Activated T-cell treated with anti-CD3 and anti-CD28 coated beads, Interleukin-2, amount 50 U/mL, for 72 hours (primary cell): ENCODE data around the gene RPS6KC1. TPM values are rescaled to one million over a fixed set of nuclear protein-coding genes. Genes with fewer than 3 reads are reported as not detected.
"Not testable (repeated sequence)": the region's sequence is repeated elsewhere in the genome, so short reads cannot be mapped to it uniquely, and the experiment has no call there.

Experiments
- ATAC-seq, 2 donors: fragments of 150-1000 bp; cut with Tn5 transposase; replicated peaks in 1 of 2; 2 replicates each; pipeline ENCODE4 v1.10.0; 2021; ENCODE audit warnings: moderate library complexity in 2 of 2, mild to moderate bottlenecking in 1 of 2
- DNase-seq, 2 donors: peaks; one replicate each; pipeline ENCODE4 v3.0.0; 2021 to 2022; ENCODE audit warnings: mixed read lengths in 1 of 2
- H3K27ac Mint-ChIP-seq: one replicate; pipeline ENCODE4 v1.8.0; 2022; ENCODE audit warnings: mild to moderate bottlenecking, moderate library complexity, mixed read lengths
- H3K27me3 Mint-ChIP-seq: one replicate; pipeline ENCODE4 v1.8.0; 2022; ENCODE audit warnings: low read depth, mixed read lengths
- H3K36me3 Mint-ChIP-seq, 2 donors: one replicate each; pipeline ENCODE4 v1.8.0; 2022; ENCODE audit warnings: mixed read lengths in 2 of 2, mild to moderate bottlenecking in 1 of 2; ENCODE audit not compliant: insufficient read depth in 2 of 2
- H3K4me1 Mint-ChIP-seq: one replicate; pipeline ENCODE4 v1.8.0; 2022; ENCODE audit warnings: low read depth, mixed read lengths
- H3K4me3 Mint-ChIP-seq, 2 donors: one replicate each; pipeline ENCODE4 v1.8.0; 2022; ENCODE audit warnings: mild to moderate bottlenecking in 2 of 2, mixed read lengths in 2 of 2, moderate library complexity in 2 of 2
- H3K9me3 Mint-ChIP-seq, 2 donors: one replicate each; pipeline ENCODE4 v1.8.0; 2022; ENCODE audit warnings: mixed read lengths in 2 of 2
- total RNA-seq, 2 donors: library from RNA; stranded (reverse); gene quantifications; one replicate each; pipeline ENCODE4 v1.2.3, GENCODE V29; 2022

Gene RPS6KC1
- total RNA-seq, 2 donors from 2014 or later = 11.3 to 12.4 TPM

- peaks cover 0 to 2% of the 10 kb centered on the region in 2 donors for H3K36me3 Mint-ChIP-seq
- H3K27me3 Mint-ChIP-seq = no peaks in the 10 kb centered on the region
- peak in 1 of 2 donors; percentile 36 for ATAC-seq
- H3K9me3 Mint-ChIP-seq = peaks cover 0 to 3% of the 10 kb centered on the region in 2 donors
- H3K27ac Mint-ChIP-seq = no peak overlapping the region
- no peak for DNase-seq
- H3K4me3 Mint-ChIP-seq = no peak overlapping the region
- H3K4me1 Mint-ChIP-seq = no peaks in the 10 kb centered on the region
These were observed 52.6 kb downstream of the RPS6KC1 start for GRCh38 chr1:213103377-213104306.

- DNase-seq (no peak), ATAC-seq (no peak)
- H3K9me3 Mint-ChIP-seq = peaks cover 0 to 3% of the 10 kb centered on the region in 2 donors
- H3K4me3 Mint-ChIP-seq = no peak overlapping the region
- no peak overlapping the region for H3K27ac Mint-ChIP-seq
- no peaks in the 10 kb centered on the region for H3K27me3 Mint-ChIP-seq
- H3K4me1 Mint-ChIP-seq = no peaks in the 10 kb centered on the region
- H3K36me3 Mint-ChIP-seq = peaks cover 0 to 2% of the 10 kb centered on the region in 2 donors
These were observed 53.6 kb downstream of the RPS6KC1 start for GRCh38 chr1:213104604-213105003.

GRCh38 chr1:213106298-213106697 lies 55.3 kb downstream of the RPS6KC1 start:
- no peak overlapping the region for H3K4me3 Mint-ChIP-seq
- no peak overlapping the region for H3K27ac Mint-ChIP-seq
- no peaks in the 10 kb centered on the region for H3K9me3 Mint-ChIP-seq
- H3K27me3 Mint-ChIP-seq = no peaks in the 10 kb centered on the region
- DNase-seq (no peak), ATAC-seq (no peak)
- peaks cover 10% of the 10 kb centered on the region for H3K4me1 Mint-ChIP-seq
- H3K36me3 Mint-ChIP-seq = peaks cover 0 to 2% of the 10 kb centered on the region in 2 donors

- DNase-seq = no peak
- Mint-ChIP-seq H3K36me3 (peaks cover under 1 to 2% of the 10 kb centered on the region in 2 donors), H3K27ac (no peak overlapping the region), H3K9me3 (no peaks in the 10 kb centered on the region), H3K4me1 (peaks cover 11% of the 10 kb centered on the region), H3K4me3 (no peak overlapping the region), H3K27me3 (no peaks in the 10 kb centered on the region)
- no peak for ATAC-seq
These were observed 56.6 kb downstream of the RPS6KC1 start for GRCh38 chr1:213107613-213108012.

GRCh38 chr1:213110349-213111300 lies 59.6 kb downstream of the RPS6KC1 start:
- no peak overlapping the region for H3K4me3 Mint-ChIP-seq
- no peaks in the 10 kb centered on the region for H3K27me3 Mint-ChIP-seq
- no peak overlapping the region for H3K27ac Mint-ChIP-seq
- H3K4me1 Mint-ChIP-seq = peaks cover 11% of the 10 kb centered on the region
- no peak for ATAC-seq
- DNase-seq = no peak
- H3K36me3 Mint-ChIP-seq = peaks cover 2% of the 10 kb centered on the region in 2 donors
- no peaks in the 10 kb centered on the region for H3K9me3 Mint-ChIP-seq

GRCh38 chr1:213111502-213111901 lies 60.5 kb downstream of the RPS6KC1 start:
- Mint-ChIP-seq H3K36me3 (peaks cover 2 to 3% of the 10 kb centered on the region in 2 donors), H3K4me3 (no peak overlapping the region), H3K27me3 (no peaks in the 10 kb centered on the region), H3K9me3 (no peaks in the 10 kb centered on the region), H3K27ac (no peak overlapping the region), H3K4me1 (peaks cover 11% of the 10 kb centered on the region)
- no peak for ATAC-seq
- DNase-seq = no peak

- ATAC-seq, H3K9me3 Mint-ChIP-seq, H3K27ac Mint-ChIP-seq, H3K27me3 Mint-ChIP-seq, H3K36me3 Mint-ChIP-seq, H3K4me3 Mint-ChIP-seq, DNase-seq: not testable (repeated sequence)
- peaks cover 18% of the 10 kb centered on the region for H3K4me1 Mint-ChIP-seq
These were observed 61.7 kb downstream of the RPS6KC1 start for GRCh38 chr1:213112723-213113122.

GRCh38 chr1:213117699-213118180 lies 66.7 kb downstream of the RPS6KC1 start:
- H3K36me3 Mint-ChIP-seq, H3K9me3 Mint-ChIP-seq, H3K27me3 Mint-ChIP-seq, H3K27ac Mint-ChIP-seq, H3K4me3 Mint-ChIP-seq: not testable (repeated sequence)
- DNase-seq = peak; percentile 5 to 25
- H3K4me1 Mint-ChIP-seq = peaks cover 14% of the 10 kb centered on the region
- ATAC-seq = peak; percentile 29 to 53

- no peaks in the 10 kb centered on the region for H3K9me3 Mint-ChIP-seq
- no peak overlapping the region for H3K4me3 Mint-ChIP-seq
- ATAC-seq = no peak
- no peaks in the 10 kb centered on the region for H3K27me3 Mint-ChIP-seq
- peaks cover 0 to 2% of the 10 kb centered on the region in 2 donors for H3K36me3 Mint-ChIP-seq
- no peak overlapping the region for H3K27ac Mint-ChIP-seq
- DNase-seq = no peak
- peaks cover 14% of the 10 kb centered on the region for H3K4me1 Mint-ChIP-seq
These were observed 68.8 kb downstream of the RPS6KC1 start for GRCh38 chr1:213119794-213120193.

GRCh38 chr1:213120386-213120785 lies 69.3 kb downstream of the RPS6KC1 start:
- Mint-ChIP-seq H3K27me3 (no peaks in the 10 kb centered on the region), H3K36me3 (peaks cover 0 to 2% of the 10 kb centered on the region in 2 donors), H3K27ac (peak overlapping the region; percentile 18), H3K9me3 (no peaks in the 10 kb centered on the region), H3K4me3 (no peak overlapping the region), H3K4me1 (peaks cover 14% of the 10 kb centered on the region)
- DNase-seq (no peak), ATAC-seq (no peak)

- H3K4me1 Mint-ChIP-seq = peaks cover 14% of the 10 kb centered on the region
- ATAC-seq (no peak), DNase-seq (no peak)
- H3K27ac Mint-ChIP-seq = no peak overlapping the region
- no peaks in the 10 kb centered on the region for H3K9me3 Mint-ChIP-seq
- H3K36me3 Mint-ChIP-seq = no peaks in the 10 kb centered on the region
- no peak overlapping the region for H3K4me3 Mint-ChIP-seq
- no peaks in the 10 kb centered on the region for H3K27me3 Mint-ChIP-seq
These were observed 69.9 kb downstream of the RPS6KC1 start for GRCh38 chr1:213120961-213121360.

- Mint-ChIP-seq H3K9me3 (no peaks in the 10 kb centered on the region), H3K27me3 (no peaks in the 10 kb centered on the region), H3K4me3 (no peak overlapping the region), H3K4me1 (peaks cover 8% of the 10 kb centered on the region), H3K36me3 (no peaks in the 10 kb centered on the region), H3K27ac (no peak overlapping the region)
- ATAC-seq = no peak
- DNase-seq = no peak
These were observed 71.5 kb downstream of the RPS6KC1 start for GRCh38 chr1:213122514-213122929.

GRCh38 chr1:213123087-213123486 lies 72.0 kb downstream of the RPS6KC1 start:
- Mint-ChIP-seq H3K27ac (no peak overlapping the region), H3K27me3 (no peaks in the 10 kb centered on the region), H3K9me3 (no peaks in the 10 kb centered on the region)

More at GRCh38 chr1:213123087-213123486, 72.0 kb downstream of the RPS6KC1 start:
- Mint-ChIP-seq H3K4me3 (no peak overlapping the region), H3K4me1 (peaks cover 2% of the 10 kb centered on the region), H3K36me3 (no peaks in the 10 kb centered on the region)
- no peak for DNase-seq
- no peak for ATAC-seq
